GM18870 (cell line): ENCODE results near the gene MARVELD1.
"Not testable (repeated sequence)": the region's sequence is repeated elsewhere in the genome, so short reads cannot be mapped to it uniquely, and the experiment has no call there.

Experiments
- ATAC-seq: cut with Tn5 transposase; IDR thresholded peaks from one replicate; pipeline ENCODE4 v1.9.1; 2021; ENCODE audit warnings: moderate library complexity; ENCODE audit not compliant: unreplicated experiment

MARVELD1 gene

GRCh38 chr10:97713339-97713825 is at the start of gene MARVELD1:
Gene MARVELD1 (plus strand): TSS chr10:97713730. CDS start chr10:97713877, 147 bp downstream.
- ATAC-seq = no peak

GRCh38 chr10:97664282-97664850 is 49.2 kb upstream of the MARVELD1 start:
- no peak for ATAC-seq

GRCh38 chr10:97666992-97667391 is 46.5 kb upstream of the MARVELD1 start:
- ATAC-seq = no peak

- ATAC-seq = no peak
These were observed 46.1 kb upstream of the MARVELD1 start for GRCh38 chr10:97667463-97667862.

- ATAC-seq = no peak
These were observed 44.0 kb upstream of the MARVELD1 start for GRCh38 chr10:97669571-97669970.

- ATAC-seq = no peak
These were observed 39.6 kb upstream of the MARVELD1 start for GRCh38 chr10:97673736-97674525.

- ATAC-seq = no peak
These were observed 38.3 kb upstream of the MARVELD1 start for GRCh38 chr10:97675222-97675621.

GRCh38 chr10:97676770-97677581 is 36.6 kb upstream of the MARVELD1 start:
- ATAC-seq = no peak

GRCh38 chr10:97679594-97679993 is 33.9 kb upstream of the MARVELD1 start:
- no peak for ATAC-seq

- ATAC-seq = no peak
These were observed 31.5 kb upstream of the MARVELD1 start for GRCh38 chr10:97682042-97682441.

GRCh38 chr10:97683556-97684367 is 29.8 kb upstream of the MARVELD1 start:
- ATAC-seq = no peak

GRCh38 chr10:97684368-97684713 is 29.2 kb upstream of the MARVELD1 start:
- not testable (repeated sequence) for ATAC-seq

- no peak for ATAC-seq
These were observed 28.6 kb upstream of the MARVELD1 start for GRCh38 chr10:97684866-97685394.

- no peak for ATAC-seq
These were observed 28.1 kb upstream of the MARVELD1 start for GRCh38 chr10:97685395-97685958.

- no peak for ATAC-seq
These were observed 27.1 kb upstream of the MARVELD1 start for GRCh38 chr10:97686301-97686961.

- ATAC-seq = peak; percentile 92
These were observed 26.4 kb upstream of the MARVELD1 start, which contains the start of gene AVPI1 for GRCh38 chr10:97686962-97687784. Gene AVPI1 (minus strand): TSS chr10:97687241. CDS start chr10:97679905, 7,336 bp downstream.

GRCh38 chr10:97687785-97688781 is 25.4 kb upstream of the MARVELD1 start:
- ATAC-seq = no peak
